Thyroid gland (tissue), 4 donors: Measurements from ENCODE around the gene GRIN3A. TPM values are rescaled to one million over a fixed set of nuclear protein-coding genes. Genes with fewer than 3 reads are reported as not detected.

Source experiments
- DNase-seq, 2 donors: peaks; one replicate each; pipeline ENCODE4 v3.0.0-alpha.2; 2019
- H3K27ac ChIP-seq, 3 donors: fragments of 200-600 bp; sonication (generic); 1 replicate in 2 of 3; 2 replicates in 1 of 3; pipeline ENCODE4 v1.5.1; 2016 to 2019; ENCODE audit warnings: mild to moderate bottlenecking in 1 of 3, moderate library complexity in 1 of 3
- H3K27me3 ChIP-seq: fragments of 200-600 bp; sonication (generic); one replicate; pipeline ENCODE4 v1.5.1; 2019
- H3K36me3 ChIP-seq, 2 donors: fragments of 200-600 bp; sonication (generic); one replicate each; pipeline ENCODE4 v1.5.1; 2016 to 2019
- H3K4me1 ChIP-seq, 2 donors: fragments of 200-600 bp; sonication (generic); one replicate each; pipeline ENCODE4 v1.5.1; 2017 to 2019
- H3K4me3 ChIP-seq, 3 donors: fragments of 200-600 bp; sonication (generic); replicated peaks in 1 of 3; 1 replicate in 2 of 3; 2 replicates in 1 of 3; pipeline ENCODE4 v1.5.1; 2016; ENCODE audit warnings: mild to moderate bottlenecking in 1 of 3
- H3K9me3 ChIP-seq: fragments of 200-600 bp; sonication (generic); one replicate; pipeline ENCODE4 v1.5.1; 2017
- CTCF ChIP-seq, 6 experiments: fragments of 200-600 bp in 3 of 6; fragments of 450-650 bp in 3 of 6; sonication (generic) in 3 of 6; IDR thresholded peaks; one replicate each; pipeline ENCODE4 v1.5.1; 2016 to 2019; ENCODE audit warnings: antibody characterized with exemption in 6 of 6, mild to moderate bottlenecking in 2 of 6, inconsistent platforms in 1 of 6, moderate library complexity in 1 of 6
- POLR2A ChIP-seq, 2 donors: fragments of 450-650 bp; IDR thresholded peaks; one replicate each; pipeline ENCODE4 v1.6.1; 2017; ENCODE audit warnings: antibody characterized with exemption in 2 of 2, mild to moderate bottlenecking in 2 of 2, moderate library complexity in 1 of 2
- WGBS, 2 donors: methylation state at CpG; one replicate each; pipeline ENCODE4 v1.1.5; 2017; 5-methylcytosine and 5-hydroxymethylcytosine counted together
- intact Hi-C: fragments of 100-400 bp; cut with DNase I; formaldehyde crosslinking; loops from one replicate; pipeline ENCODE4 v1.15.1; 2023
- total RNA-seq, 4 donors: library from RNA; depleted of rRNA; stranded (reverse); fragments of >200 nt; gene quantifications; one replicate each; pipeline ENCODE4 v1.2.3, GENCODE V29; 2016

GRIN3A gene
- total RNA-seq, 4 donors from 2014 or later, result not detected

DNA sequence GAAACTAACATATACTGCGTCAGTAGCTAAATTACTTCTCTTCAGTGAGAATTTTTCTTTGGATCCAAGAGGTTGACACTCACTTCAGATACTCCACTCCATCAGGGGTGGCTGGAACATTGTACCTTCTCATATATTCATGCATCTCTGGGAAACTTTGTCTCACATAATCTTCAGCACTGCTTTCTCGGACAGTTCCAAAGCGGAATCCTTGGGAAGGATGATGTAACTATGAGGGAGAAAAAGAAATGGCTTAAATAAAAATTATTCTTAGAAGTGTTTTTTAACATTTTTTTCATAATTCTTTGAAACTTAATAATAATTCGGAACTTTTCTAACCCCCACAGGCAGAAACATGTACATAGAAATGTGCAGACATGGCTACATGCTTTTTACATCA, 110.3 kb downstream of the GRIN3A start:
- DNase-seq, result no peak
- Histone ChIP-seq H3K4me1 (no peaks in the 10 kb centered on the region), H3K4me3 (no peak overlapping the region), H3K9me3 (no peaks in the 10 kb centered on the region), H3K27ac (no peak overlapping the region), H3K27me3 (no peaks in the 10 kb centered on the region), H3K36me3 (no peaks in the 10 kb centered on the region)
- intact Hi-C loops, result no loop called here
- 68 to 69% methylated on average over 4 of the region's 4 CpGs for WGBS, 2 donors
- TF ChIP-seq POLR2A (IDR thresholded peaks at IDR 0.05), result no peak
- TF ChIP-seq CTCF (IDR thresholded peaks at IDR 0.05), result no peak

GRCh38 chr9:101626295-101626694, 112.2 kb downstream of the GRIN3A start:
- H3K36me3 ChIP-seq, result no peaks in the 10 kb centered on the region
- intact Hi-C loops, result no loop called here
- WGBS, 2 donors, result 89 to 90% methylated on average over 1 of the region's 1 CpG
- no peak overlapping the region for H3K27ac ChIP-seq
- no peaks in the 10 kb centered on the region for H3K9me3 ChIP-seq
- no peaks in the 10 kb centered on the region for H3K27me3 ChIP-seq
- H3K4me3 ChIP-seq, result no peak overlapping the region
- DNase-seq, result no peak
- TF ChIP-seq CTCF (IDR thresholded peaks at IDR 0.05) (no peak), POLR2A (IDR thresholded peaks at IDR 0.05) (no peak)
- H3K4me1 ChIP-seq, result no peaks in the 10 kb centered on the region

- H3K4me1 ChIP-seq, result no peaks in the 10 kb centered on the region
- no peak for DNase-seq
- H3K27me3 ChIP-seq, result no peaks in the 10 kb centered on the region
- H3K4me3 ChIP-seq, result no peak overlapping the region
- WGBS, 2 donors, result 75 to 80% methylated on average over 2 of the region's 2 CpGs
- no peaks in the 10 kb centered on the region for H3K36me3 ChIP-seq
- intact Hi-C loops, result no loop called here
- H3K27ac ChIP-seq, result no peak overlapping the region
- no peaks in the 10 kb centered on the region for H3K9me3 ChIP-seq
- no peak for TF ChIP-seq POLR2A (IDR thresholded peaks at IDR 0.05)
- no peak for TF ChIP-seq CTCF (IDR thresholded peaks at IDR 0.05)
Observed at GRCh38 chr9:101625876-101626275, 112.6 kb downstream of the GRIN3A start.

- H3K9me3 ChIP-seq, result no peaks in the 10 kb centered on the region
- no peaks in the 10 kb centered on the region for H3K36me3 ChIP-seq
- 87 to 95% methylated on average over 1 of the region's 1 CpG for WGBS, 2 donors
- DNase-seq, result no peak
- no peak overlapping the region for H3K27ac ChIP-seq
- intact Hi-C loops, result no loop called here
- H3K4me3 ChIP-seq, result no peak overlapping the region
- H3K4me1 ChIP-seq, result no peaks in the 10 kb centered on the region
- TF ChIP-seq CTCF (IDR thresholded peaks at IDR 0.05), result no peak
- no peak for TF ChIP-seq POLR2A (IDR thresholded peaks at IDR 0.05)
- no peaks in the 10 kb centered on the region for H3K27me3 ChIP-seq
Observed at GRCh38 chr9:101620452-101620851, 118.0 kb downstream of the GRIN3A start.

- Histone ChIP-seq H3K4me3 (no peak overlapping the region), H3K36me3 (no peaks in the 10 kb centered on the region), H3K9me3 (no peaks in the 10 kb centered on the region), H3K4me1 (no peaks in the 10 kb centered on the region), H3K27me3 (no peaks in the 10 kb centered on the region), H3K27ac (no peak overlapping the region)
- intact Hi-C loops, result no loop called here
- TF ChIP-seq CTCF (IDR thresholded peaks at IDR 0.05), result no peak
- no peak for TF ChIP-seq POLR2A (IDR thresholded peaks at IDR 0.05)
- no peak for DNase-seq
Observed at GRCh38 chr9:101618698-101619097, 119.7 kb downstream of the GRIN3A start.
